DND-41 (cell line): ENCODE measurements around the gene HES2.

Experiments
- ATAC-seq: fragments of 200-7000 bp; cut with Tn5 transposase; 3 replicates; pipeline ENCODE4 v1.9.1; 2021; ENCODE audit warnings: low read depth; ENCODE audit not compliant: insufficient read depth
- DNase-seq: peaks from one replicate; pipeline ENCODE4 v3.0.0-alpha.2; 2020
- H2AFZ ChIP-seq: 2 replicates; pipeline ENCODE4 v1.6.0; 2012; ENCODE audit warnings: low read depth, low read length
- H3K27ac ChIP-seq: 2 replicates; pipeline ENCODE4 v1.5.1; 2012; ENCODE audit warnings: low read length, inconsistent platforms
- H3K27me3 ChIP-seq: fragments of 200-600 bp; sonication (generic); 2 replicates; pipeline ENCODE4 v1.6.0; 2012; ENCODE audit warnings: low read length, mild to moderate bottlenecking, inconsistent platforms; ENCODE audit not compliant: insufficient read depth, poor library complexity
- H3K36me3 ChIP-seq: 2 replicates; pipeline ENCODE4 v1.5.1; 2012; ENCODE audit warnings: low read length, inconsistent platforms; ENCODE audit not compliant: insufficient read depth
- H3K4me1 ChIP-seq: 2 replicates; pipeline ENCODE4 v1.5.1; 2012; ENCODE audit warnings: mild to moderate bottlenecking, low read length; ENCODE audit not compliant: insufficient read depth
- H3K4me2 ChIP-seq: 2 replicates; pipeline ENCODE4 v1.6.0; 2012; ENCODE audit warnings: mild to moderate bottlenecking, moderate library complexity, low read length, inconsistent platforms; ENCODE audit not compliant: insufficient read depth
- H3K4me3 ChIP-seq, 2 experiments: fragments of 200-600 bp in 1 of 2; shearing (Covaris generic) in 1 of 2; 2 replicates each; pipeline ENCODE4 v1.5.1; 2012 to 2016; ENCODE audit warnings: inconsistent platforms in 2 of 2, low read length in 2 of 2, mild to moderate bottlenecking in 2 of 2, low read depth in 1 of 2, moderate library complexity in 1 of 2
- H3K79me2 ChIP-seq: 2 replicates; pipeline ENCODE4 v1.6.0; 2012; ENCODE audit warnings: low read length, inconsistent platforms; ENCODE audit not compliant: insufficient read depth
- H3K9ac ChIP-seq: 2 replicates; pipeline ENCODE4 v1.6.0; 2012; ENCODE audit warnings: low read depth, mild to moderate bottlenecking, inconsistent platforms, low read length, moderate library complexity
- H3K9me3 ChIP-seq: 2 replicates; pipeline ENCODE4 v1.5.1; 2012; ENCODE audit warnings: low read length, moderate library complexity, mild to moderate bottlenecking, inconsistent platforms; ENCODE audit not compliant: insufficient read depth, severe bottlenecking
- H4K20me1 ChIP-seq: 2 replicates; pipeline ENCODE4 v1.6.0; 2012; ENCODE audit warnings: low read length; ENCODE audit not compliant: insufficient read depth
- EZH2 ChIP-seq: IDR thresholded peaks from 3 replicates; pipeline ENCODE4 v1.6.1; 2012; ENCODE audit warnings: borderline replicate concordance, low read depth, mild to moderate bottlenecking, moderate library complexity, low read length, inconsistent platforms; ENCODE audit not compliant: severe bottlenecking
- TF ChIP-seq, protein P1 (sequence below): IDR thresholded peaks from 2 replicates; pipeline ENCODE4 v1.5.1; 2012; ENCODE audit warnings: borderline replicate concordance, low read length, moderate library complexity, mild to moderate bottlenecking; ENCODE audit not compliant: poor library complexity, severe bottlenecking; ENCODE audit errors: extremely low read depth

Gene HES2

DNA sequence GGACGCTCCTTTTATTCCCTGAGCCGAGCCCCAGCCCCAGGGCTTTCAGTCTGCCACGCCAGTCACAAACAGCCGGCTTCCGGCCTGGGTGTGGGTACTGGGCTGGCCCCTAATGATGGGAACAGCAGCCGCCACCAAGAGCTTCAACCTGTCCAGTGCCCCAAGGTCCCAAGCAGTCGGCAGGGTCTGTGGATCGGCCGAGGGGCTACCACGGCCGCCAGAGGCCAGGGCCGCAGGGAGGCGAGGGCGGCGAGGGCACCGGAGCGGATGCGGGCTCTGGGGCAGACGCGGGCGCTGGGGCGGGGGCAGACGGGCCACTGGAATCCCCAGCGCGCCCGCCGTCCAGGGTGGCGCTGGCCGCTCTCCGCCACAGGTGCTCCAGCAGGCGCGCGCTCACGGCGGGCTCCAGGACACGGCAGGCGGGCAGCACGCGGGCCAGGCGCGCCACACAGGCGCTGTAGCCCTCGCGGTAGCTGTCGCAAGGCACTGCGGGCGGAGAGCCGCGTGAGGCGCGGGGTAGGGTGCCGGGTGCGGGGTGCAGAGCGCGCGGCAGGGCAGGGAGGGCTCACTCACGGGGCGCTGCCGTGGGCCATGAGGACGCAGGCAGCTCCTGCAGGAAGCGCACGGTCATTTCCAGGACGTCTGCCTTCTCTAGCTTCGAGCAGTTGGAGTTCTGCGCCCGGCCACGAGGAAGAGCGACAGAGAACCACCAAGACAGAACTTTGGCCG is 887 bp downstream of the HES2 start:
- Histone ChIP-seq H3K27me3 (peaks cover 7% of the 10 kb centered on the region), H3K4me2 (no peak overlapping the region), H3K36me3 (no peaks in the 10 kb centered on the region)

DNA sequence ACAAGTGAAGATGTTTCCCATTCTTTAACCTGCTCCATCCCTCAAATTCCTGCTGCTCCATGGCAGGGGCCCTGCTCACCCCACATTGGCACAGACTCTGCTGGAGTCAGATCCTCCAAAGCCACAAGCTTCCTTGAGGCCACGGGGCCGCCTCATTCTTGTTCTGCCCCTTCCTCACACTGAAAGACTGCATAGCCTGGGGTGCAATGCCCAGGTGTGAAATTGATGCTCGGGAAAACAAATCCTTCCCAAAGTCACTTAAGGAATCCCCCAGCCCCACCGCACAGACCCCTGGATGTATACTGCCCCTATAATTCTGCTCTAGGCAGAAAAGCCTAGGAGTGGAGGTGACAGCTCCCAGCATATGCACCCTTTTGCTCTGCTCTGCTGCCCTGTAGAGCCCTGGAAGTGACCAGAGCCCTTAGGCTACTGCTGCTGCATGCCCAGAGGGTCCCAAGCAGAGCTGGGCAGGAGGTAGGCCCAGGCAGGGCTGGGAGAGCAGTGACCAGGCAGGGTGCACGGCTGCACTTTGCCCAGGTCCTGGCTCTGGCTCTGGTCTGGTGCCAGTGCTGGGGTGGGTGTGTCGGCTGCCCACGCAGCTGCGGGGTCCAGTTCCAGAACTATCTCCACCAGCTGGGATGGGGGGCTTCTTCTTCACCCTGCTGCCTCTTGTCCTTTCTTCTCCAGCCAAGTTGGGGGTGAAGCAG is 1.6 kb downstream of the HES2 start:
- H3K9ac ChIP-seq: no peak overlapping the region
- TF ChIP-seq, protein P1, sequence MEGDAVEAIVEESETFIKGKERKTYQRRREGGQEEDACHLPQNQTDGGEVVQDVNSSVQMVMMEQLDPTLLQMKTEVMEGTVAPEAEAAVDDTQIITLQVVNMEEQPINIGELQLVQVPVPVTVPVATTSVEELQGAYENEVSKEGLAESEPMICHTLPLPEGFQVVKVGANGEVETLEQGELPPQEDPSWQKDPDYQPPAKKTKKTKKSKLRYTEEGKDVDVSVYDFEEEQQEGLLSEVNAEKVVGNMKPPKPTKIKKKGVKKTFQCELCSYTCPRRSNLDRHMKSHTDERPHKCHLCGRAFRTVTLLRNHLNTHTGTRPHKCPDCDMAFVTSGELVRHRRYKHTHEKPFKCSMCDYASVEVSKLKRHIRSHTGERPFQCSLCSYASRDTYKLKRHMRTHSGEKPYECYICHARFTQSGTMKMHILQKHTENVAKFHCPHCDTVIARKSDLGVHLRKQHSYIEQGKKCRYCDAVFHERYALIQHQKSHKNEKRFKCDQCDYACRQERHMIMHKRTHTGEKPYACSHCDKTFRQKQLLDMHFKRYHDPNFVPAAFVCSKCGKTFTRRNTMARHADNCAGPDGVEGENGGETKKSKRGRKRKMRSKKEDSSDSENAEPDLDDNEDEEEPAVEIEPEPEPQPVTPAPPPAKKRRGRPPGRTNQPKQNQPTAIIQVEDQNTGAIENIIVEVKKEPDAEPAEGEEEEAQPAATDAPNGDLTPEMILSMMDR: no peak
- no peak for TF ChIP-seq EZH2
- no peaks in the 10 kb centered on the region for H3K9me3 ChIP-seq
- no peak overlapping the region for H2AFZ ChIP-seq
- H3K4me3 ChIP-seq: no peak overlapping the region
- ATAC-seq (no peak), DNase-seq (no peak)
- H3K36me3 ChIP-seq: no peaks in the 10 kb centered on the region
- no peaks in the 10 kb centered on the region for H3K79me2 ChIP-seq
- H3K4me1 ChIP-seq: no peaks in the 10 kb centered on the region
- no peaks in the 10 kb centered on the region for H4K20me1 ChIP-seq
- H3K4me2 ChIP-seq: no peak overlapping the region
- H3K27ac ChIP-seq: no peak overlapping the region
- peaks cover 4% of the 10 kb centered on the region for H3K27me3 ChIP-seq

More for the DNA sequence above, 887 bp downstream of the HES2 start:
- no peaks in the 10 kb centered on the region for H3K9me3 ChIP-seq
- H3K79me2 ChIP-seq: no peaks in the 10 kb centered on the region
- no peak for TF ChIP-seq EZH2
- TF ChIP-seq, protein P1: no peak
- H3K9ac ChIP-seq: no peak overlapping the region
- DNase-seq: no peak
- no peak overlapping the region for H2AFZ ChIP-seq
- no peak overlapping the region for H3K4me3 ChIP-seq
- peaks cover 2% of the 10 kb centered on the region; the same call in 1 of the 2 replicates for H3K4me1 ChIP-seq
- no peak overlapping the region for H3K27ac ChIP-seq
- no peak for ATAC-seq
- no peaks in the 10 kb centered on the region for H4K20me1 ChIP-seq

DNA sequence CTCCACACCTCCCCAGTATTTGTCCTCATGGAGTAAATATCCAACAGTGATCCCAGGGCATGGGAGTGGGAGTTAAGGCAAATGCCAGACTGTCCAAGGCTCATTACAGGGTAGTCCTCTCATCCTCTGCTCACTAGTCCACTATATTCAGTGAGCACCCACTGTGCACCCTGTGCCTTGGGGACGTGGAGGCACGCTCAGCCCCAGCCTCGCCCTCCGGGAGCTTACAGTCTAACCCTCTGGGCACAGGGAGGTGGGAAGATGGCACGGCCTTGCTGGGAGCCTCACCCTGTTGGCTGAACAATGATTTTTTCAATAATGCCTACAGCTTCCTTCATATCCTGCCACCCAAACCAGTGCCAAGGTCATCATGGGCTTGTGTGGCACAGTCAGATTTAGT is 2.8 kb downstream of the HES2 start:
- Histone ChIP-seq H3K27me3 (peaks cover 4% of the 10 kb centered on the region), H3K27ac (no peak overlapping the region), H3K36me3 (no peaks in the 10 kb centered on the region), H3K79me2 (no peaks in the 10 kb centered on the region), H2AFZ (no peak overlapping the region), H3K9me3 (no peaks in the 10 kb centered on the region), H3K4me1 (no peaks in the 10 kb centered on the region), H3K4me3 (no peak overlapping the region), H3K9ac (no peak overlapping the region), H4K20me1 (no peaks in the 10 kb centered on the region), H3K4me2 (no peak overlapping the region)
- TF ChIP-seq, protein P1: no peak
- no peak for TF ChIP-seq EZH2
- DNase-seq: no peak
- no peak for ATAC-seq
